Head of caudate nucleus (tissue), 42 donors: ENCODE results near the gene MARK3.

Source experiments
- DNase-seq, 42 donors: peaks; one replicate each; pipeline versions ENCODE4 v3.0.0 to v3.0.0-alpha.2; 2020 to 2021; ENCODE audit warnings: mixed read lengths in 7 of 42
- intact Hi-C: fragments of 100-400 bp; cut with DNase I; formaldehyde crosslinking; loops from one replicate; pipeline ENCODE4 v1.15.0; 2022

The MARK3 gene

DNA sequence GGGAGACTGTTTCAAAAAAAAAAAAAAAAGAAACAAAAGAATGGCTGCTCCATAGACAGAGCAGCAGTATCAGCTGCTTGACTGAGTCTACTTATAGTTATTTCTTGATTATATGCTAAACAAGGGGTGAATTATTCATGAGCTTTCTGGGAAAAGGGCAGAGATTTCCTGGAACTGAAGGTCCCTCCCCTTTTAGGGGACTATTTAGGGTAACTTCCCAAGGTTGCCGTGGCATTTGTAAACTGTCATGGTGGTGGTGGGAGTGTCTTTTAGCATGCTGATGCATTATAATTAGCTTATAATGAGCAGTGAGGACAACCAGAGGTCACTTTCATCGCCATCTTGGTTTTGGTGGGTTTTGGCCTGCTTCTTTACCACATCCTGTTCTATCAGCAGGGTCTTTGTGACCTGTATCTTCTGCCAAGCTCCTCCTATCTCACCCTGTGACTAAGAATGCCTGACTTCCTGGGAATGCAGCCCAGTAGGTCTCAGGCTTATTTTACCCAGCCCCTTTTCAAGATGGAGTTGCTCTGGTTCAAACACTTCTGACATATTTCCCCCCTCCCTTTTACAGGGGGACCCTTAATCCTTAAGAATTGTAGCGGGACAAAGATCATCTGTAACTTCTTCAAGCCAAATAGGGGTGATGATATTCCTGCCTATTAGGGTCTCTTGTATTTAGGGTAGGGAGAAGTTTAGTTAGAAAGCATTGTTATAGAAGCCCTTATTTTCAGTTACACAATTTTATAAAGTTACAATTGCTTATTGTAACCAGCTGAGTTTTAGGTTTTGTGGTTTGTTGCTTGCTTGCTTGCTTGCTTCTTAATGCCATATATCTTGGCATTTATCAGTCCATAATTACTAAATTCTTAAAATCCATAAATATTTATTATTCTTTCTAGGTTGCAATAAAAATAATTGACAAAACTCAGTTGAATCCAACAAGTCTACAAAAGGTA is 42.5 kb downstream of the MARK3 start:
- intact Hi-C loops = no loop called here

DNA sequence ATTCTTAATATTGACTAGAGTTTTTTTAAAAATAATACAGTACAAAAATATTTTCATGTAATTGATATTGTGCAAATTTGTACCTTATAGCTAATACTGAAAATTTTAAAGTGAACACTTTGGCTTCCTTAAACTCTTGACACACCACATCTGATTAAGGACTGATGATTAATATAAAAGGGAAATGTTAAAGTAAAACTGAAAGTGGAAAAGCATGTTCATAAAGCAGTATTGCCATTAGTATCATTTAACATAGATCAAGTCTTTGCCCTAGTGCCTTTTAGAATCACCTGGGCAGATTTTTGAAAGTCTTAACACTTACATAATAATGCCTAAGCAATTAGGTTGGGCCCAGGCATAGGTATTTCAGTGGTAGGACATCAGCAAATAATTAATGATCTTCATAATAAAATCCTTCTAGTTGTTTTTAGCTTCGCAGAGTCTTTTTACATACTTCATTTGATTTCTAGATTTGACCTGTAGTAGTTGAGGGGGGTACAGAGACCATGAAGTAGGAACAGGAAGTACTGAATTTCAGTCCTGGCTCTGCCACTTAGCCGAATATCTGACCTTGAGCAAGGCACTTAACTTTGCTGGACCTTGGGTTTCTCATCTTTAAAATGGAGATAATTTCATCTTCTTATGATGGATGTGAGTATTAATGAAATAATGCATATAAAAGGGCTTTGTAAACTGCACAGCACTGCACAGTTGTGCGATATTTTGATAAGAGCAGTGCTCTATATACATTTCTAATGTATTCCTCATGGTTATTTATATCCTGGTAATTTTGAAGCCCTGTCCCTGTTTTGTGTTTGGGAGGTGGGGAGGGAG is 43.7 kb downstream of the MARK3 start:
- intact Hi-C loops = no loop called here
- DNase-seq = no peak

More for the DNA sequence above, 42.5 kb downstream of the MARK3 start:
- DNase-seq = peak in 5 of 42 donors; percentile 20 to 67 (median 66)

GRCh38 chr14:103430358-103430757 is 45.1 kb downstream of the MARK3 start:
- intact Hi-C loops = no loop called here
- no peak for DNase-seq

DNA sequence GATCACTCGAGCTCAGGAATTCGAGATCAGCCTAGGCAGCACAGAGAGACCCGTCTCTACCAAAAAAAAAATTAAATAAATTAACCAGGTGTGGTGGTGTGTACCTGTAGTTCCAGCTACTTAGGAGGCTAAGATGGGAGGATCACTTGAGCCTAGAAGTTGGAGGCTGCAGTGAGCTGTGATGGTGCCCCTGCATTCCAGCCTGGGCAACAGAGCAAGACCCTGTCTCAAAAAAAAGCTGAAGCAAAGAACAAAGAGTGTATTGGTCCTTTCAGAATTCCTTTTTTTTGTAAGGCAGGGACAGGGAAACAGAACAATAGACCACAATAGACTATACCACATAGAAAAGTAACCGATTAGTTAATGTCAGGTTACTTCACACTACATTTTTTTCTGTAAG is 47.4 kb downstream of the MARK3 start:
- DNase-seq = no peak
- intact Hi-C loops = no loop called here

DNA sequence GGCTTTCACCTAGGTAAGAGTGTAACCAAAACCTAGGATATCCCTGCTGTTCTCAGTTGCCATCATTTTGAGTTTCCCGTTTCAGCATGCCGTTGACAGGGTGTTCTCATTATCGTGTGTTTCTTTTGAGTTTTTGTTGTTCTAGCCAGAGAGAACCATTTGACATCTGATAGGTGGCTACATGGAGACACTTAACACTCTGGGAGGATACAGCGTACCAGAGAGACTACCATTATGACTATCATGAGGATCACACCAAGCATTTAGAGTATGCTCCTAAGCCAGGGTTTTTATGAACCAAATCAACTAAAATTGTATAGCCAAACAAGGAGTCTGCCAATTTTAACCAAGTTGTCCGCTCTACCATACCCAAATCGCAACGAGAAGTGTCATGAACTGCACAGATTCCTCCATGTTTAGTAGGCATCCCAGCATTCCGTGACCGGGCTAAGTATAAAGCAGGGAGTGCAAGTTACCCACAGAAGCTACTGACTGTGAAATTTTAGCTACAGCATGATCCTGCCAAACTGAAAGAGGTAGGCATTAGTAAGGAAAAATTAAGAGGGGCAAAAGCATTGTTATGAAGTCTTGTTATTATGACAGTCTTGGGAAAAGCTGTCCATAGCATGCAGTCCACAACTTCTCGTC is 48.8 kb downstream of the MARK3 start:
- DNase-seq = no peak
- intact Hi-C loops = no loop called here

- intact Hi-C loops = no loop called here
- DNase-seq = no peak
Measured at GRCh38 chr14:103434868-103435442, 49.7 kb downstream of the MARK3 start.

DNA sequence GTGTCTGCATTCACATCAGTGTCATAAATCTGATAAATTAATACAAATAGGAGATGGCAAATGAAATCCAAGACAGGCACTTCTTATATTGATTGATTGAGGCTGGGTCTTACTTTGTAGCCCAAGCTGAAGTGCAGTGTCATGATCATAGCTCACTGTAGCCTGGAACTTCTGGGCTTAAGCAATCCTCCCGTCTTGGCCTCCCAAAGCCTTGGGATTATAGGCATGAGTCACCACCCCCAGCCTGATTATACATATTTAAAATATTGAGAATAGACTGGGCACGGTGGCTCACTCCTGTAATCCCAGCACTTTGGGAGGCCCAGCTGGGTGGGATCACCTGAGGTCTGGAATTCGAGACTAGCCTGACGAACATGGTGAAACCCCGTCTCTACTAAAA is 51.3 kb downstream of the MARK3 start:
- DNase-seq = no peak
- intact Hi-C loops = no loop called here

DNA sequence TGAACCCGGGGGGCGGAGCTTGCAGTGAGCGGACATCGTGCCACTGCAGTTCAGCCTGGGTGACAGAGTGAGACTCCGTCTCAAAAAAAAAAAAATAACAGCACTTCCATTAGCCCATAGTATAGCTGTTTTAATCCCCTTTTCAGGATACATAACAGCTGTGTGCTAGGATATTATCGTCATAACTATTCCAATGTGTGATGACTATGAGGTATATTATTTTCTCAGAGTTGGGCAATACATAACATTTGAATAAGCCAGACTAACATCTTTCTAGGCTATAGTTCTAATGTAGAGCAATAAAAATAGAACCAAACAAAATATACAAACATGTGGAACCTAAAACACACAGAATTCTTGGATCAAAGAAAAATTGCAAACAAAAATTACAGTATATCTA is 57.1 kb downstream of the MARK3 start:
- intact Hi-C loops = no loop called here
- no peak for DNase-seq

GRCh38 chr14:103443111-103443510 is 57.9 kb downstream of the MARK3 start:
- no peak for DNase-seq
- intact Hi-C loops = no loop called here

- intact Hi-C loops = no loop called here
- DNase-seq = no peak
Measured at GRCh38 chr14:103444837-103445524, 59.8 kb downstream of the MARK3 start.

GRCh38 chr14:103445806-103446205 is 60.6 kb downstream of the MARK3 start:
- intact Hi-C loops = no loop called here
- DNase-seq = no peak

- intact Hi-C loops = no loop called here
Measured at GRCh38 chr14:103448097-103448496, 62.9 kb downstream of the MARK3 start.

GRCh38 chr14:103449634-103450161 is 64.5 kb downstream of the MARK3 start:
- intact Hi-C loops = no loop called here
- no peak for DNase-seq

More at GRCh38 chr14:103448097-103448496, 62.9 kb downstream of the MARK3 start:
- no peak for DNase-seq

GRCh38 chr14:103450416-103450815 is 65.2 kb downstream of the MARK3 start:
- no peak for DNase-seq
- intact Hi-C loops = no loop called here

DNA sequence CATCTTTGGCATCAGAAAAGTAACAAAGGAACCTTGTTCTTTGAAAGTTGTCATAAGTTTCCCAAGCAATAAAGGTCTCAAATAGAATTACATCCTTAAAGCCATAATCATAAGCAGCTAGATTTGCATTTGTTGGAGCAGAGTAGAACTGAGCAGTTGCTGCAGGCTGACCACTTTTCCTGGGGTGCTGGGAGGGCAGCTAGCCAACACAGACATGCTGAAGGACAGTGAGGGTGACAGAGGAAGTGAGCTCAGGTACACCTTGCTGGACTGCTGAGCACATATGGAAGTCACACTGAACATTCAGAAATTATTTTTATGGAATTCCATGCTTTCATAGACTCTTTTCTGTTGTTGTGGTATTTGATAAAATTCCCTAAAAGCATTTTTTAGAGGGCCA is 66.2 kb downstream of the MARK3 start:
- intact Hi-C loops = no loop called here
- DNase-seq = no peak

GRCh38 chr14:103453791-103454190 is 68.6 kb downstream of the MARK3 start:
- no peak for DNase-seq
- intact Hi-C loops = no loop called here

GRCh38 chr14:103456167-103456835 is 71.1 kb downstream of the MARK3 start:
- intact Hi-C loops = no loop called here
- DNase-seq = no peak

- DNase-seq = no peak
- intact Hi-C loops = no loop called here
Measured at GRCh38 chr14:103460415-103460814, 75.2 kb downstream of the MARK3 start.
